Measurements from ENCODE around the gene ACTN4.
A peak's percentile ranks its signal among the peaks of the same experiment; 100 is the strongest.

ACTN4 gene

GRCh38 chr19:38693380-38694223 is 46.2 kb downstream of the ACTN4 start:
- Histone ChIP-seq H3K4me3 (ENCODE audit: low read length) (peak overlapping the region; percentile 13), H3K27me3 (ENCODE audit: control insufficient read depth, insufficient read depth, low read length) (no peaks in the 10 kb centered on the region), H3K9ac (ENCODE audit: low read depth, low read length) (peak overlapping the region; percentile 68), H3K4me1 (ENCODE audit: control insufficient read depth, insufficient read depth, low read length) (peaks cover 61% of the 10 kb centered on the region), H3K9me3 (replicated peaks; ENCODE audit: low read length) (no peaks in the 10 kb centered on the region), H3K36me3 (ENCODE audit: insufficient read depth, low read length) (peaks cover 59% of the 10 kb centered on the region), H3K4me2 (ENCODE audit: low read length) (peak overlapping the region; percentile 38)

GRCh38 chr19:38695317-38695683 is 47.9 kb downstream of the ACTN4 start:
- H3K36me3 ChIP-seq (ENCODE audit: insufficient read depth, low read length), result peaks cover 56% of the 10 kb centered on the region
- H3K4me1 ChIP-seq (ENCODE audit: control insufficient read depth, insufficient read depth, low read length), result peaks cover 55% of the 10 kb centered on the region
- H3K27me3 ChIP-seq (ENCODE audit: control insufficient read depth, insufficient read depth, low read length), result no peaks in the 10 kb centered on the region
- H3K4me2 ChIP-seq (ENCODE audit: low read length), result no peak overlapping the region
- H3K9ac ChIP-seq (ENCODE audit: low read depth, low read length), result no peak overlapping the region
- H3K4me3 ChIP-seq (ENCODE audit: low read length), result no peak overlapping the region
- no peaks in the 10 kb centered on the region for H3K9me3 ChIP-seq (replicated peaks; ENCODE audit: low read length)

GRCh38 chr19:38695832-38696728 is 48.6 kb downstream of the ACTN4 start:
- H3K27me3 ChIP-seq (ENCODE audit: control insufficient read depth, insufficient read depth, low read length), result no peaks in the 10 kb centered on the region
- H3K4me1 ChIP-seq (ENCODE audit: control insufficient read depth, insufficient read depth, low read length), result peaks cover 57% of the 10 kb centered on the region
- H3K36me3 ChIP-seq (ENCODE audit: insufficient read depth, low read length), result peaks cover 60% of the 10 kb centered on the region
- no peak overlapping the region for H3K9ac ChIP-seq (ENCODE audit: low read depth, low read length)
- H3K4me3 ChIP-seq (ENCODE audit: low read length), result no peak overlapping the region
- no peaks in the 10 kb centered on the region for H3K9me3 ChIP-seq (replicated peaks; ENCODE audit: low read length)
- no peak overlapping the region for H3K4me2 ChIP-seq (ENCODE audit: low read length)

- no peaks in the 10 kb centered on the region for H3K9me3 ChIP-seq (replicated peaks; ENCODE audit: low read length)
- H3K4me3 ChIP-seq (ENCODE audit: low read length), result no peak overlapping the region
- H3K36me3 ChIP-seq (ENCODE audit: insufficient read depth, low read length), result peaks cover 66% of the 10 kb centered on the region
- no peaks in the 10 kb centered on the region for H3K27me3 ChIP-seq (ENCODE audit: control insufficient read depth, insufficient read depth, low read length)
- H3K9ac ChIP-seq (ENCODE audit: low read depth, low read length), result no peak overlapping the region
- no peak overlapping the region for H3K4me2 ChIP-seq (ENCODE audit: low read length)
- peaks cover 58% of the 10 kb centered on the region for H3K4me1 ChIP-seq (ENCODE audit: control insufficient read depth, insufficient read depth, low read length)
These were observed 49.2 kb downstream of the ACTN4 start for GRCh38 chr19:38696729-38697055.

- H3K9me3 ChIP-seq (replicated peaks; ENCODE audit: low read length), result no peaks in the 10 kb centered on the region
- peaks cover 58% of the 10 kb centered on the region for H3K4me1 ChIP-seq (ENCODE audit: control insufficient read depth, insufficient read depth, low read length)
- no peak overlapping the region for H3K9ac ChIP-seq (ENCODE audit: low read depth, low read length)
- H3K36me3 ChIP-seq (ENCODE audit: insufficient read depth, low read length), result peaks cover 70% of the 10 kb centered on the region
- H3K27me3 ChIP-seq (ENCODE audit: control insufficient read depth, insufficient read depth, low read length), result no peaks in the 10 kb centered on the region
- H3K4me3 ChIP-seq (ENCODE audit: low read length), result no peak overlapping the region
- H3K4me2 ChIP-seq (ENCODE audit: low read length), result no peak overlapping the region
These were observed 49.7 kb downstream of the ACTN4 start for GRCh38 chr19:38697197-38697596.

GRCh38 chr19:38697641-38698071 is 50.2 kb downstream of the ACTN4 start:
- Histone ChIP-seq H3K4me3 (ENCODE audit: low read length) (no peak overlapping the region), H3K9ac (ENCODE audit: low read depth, low read length) (no peak overlapping the region), H3K4me2 (ENCODE audit: low read length) (no peak overlapping the region), H3K4me1 (ENCODE audit: control insufficient read depth, insufficient read depth, low read length) (peaks cover 58% of the 10 kb centered on the region), H3K9me3 (replicated peaks; ENCODE audit: low read length) (no peaks in the 10 kb centered on the region), H3K36me3 (ENCODE audit: insufficient read depth, low read length) (peaks cover 70% of the 10 kb centered on the region), H3K27me3 (ENCODE audit: control insufficient read depth, insufficient read depth, low read length) (no peaks in the 10 kb centered on the region)

- H3K9me3 ChIP-seq (replicated peaks; ENCODE audit: low read length), result no peaks in the 10 kb centered on the region
- peaks cover 51% of the 10 kb centered on the region for H3K4me1 ChIP-seq (ENCODE audit: control insufficient read depth, insufficient read depth, low read length)
- no peak overlapping the region for H3K4me2 ChIP-seq (ENCODE audit: low read length)
- peaks cover 71% of the 10 kb centered on the region for H3K36me3 ChIP-seq (ENCODE audit: insufficient read depth, low read length)
- no peak overlapping the region for H3K9ac ChIP-seq (ENCODE audit: low read depth, low read length)
- no peak overlapping the region for H3K4me3 ChIP-seq (ENCODE audit: low read length)
- no peaks in the 10 kb centered on the region for H3K27me3 ChIP-seq (ENCODE audit: control insufficient read depth, insufficient read depth, low read length)
These were observed 51.0 kb downstream of the ACTN4 start for GRCh38 chr19:38698225-38699026.

- Histone ChIP-seq H3K9me3 (replicated peaks; ENCODE audit: low read length) (no peaks in the 10 kb centered on the region), H3K9ac (ENCODE audit: low read depth, low read length) (no peak overlapping the region), H3K27me3 (ENCODE audit: control insufficient read depth, insufficient read depth, low read length) (no peaks in the 10 kb centered on the region), H3K4me1 (ENCODE audit: control insufficient read depth, insufficient read depth, low read length) (peaks cover 46% of the 10 kb centered on the region), H3K36me3 (ENCODE audit: insufficient read depth, low read length) (peaks cover 77% of the 10 kb centered on the region), H3K4me2 (ENCODE audit: low read length) (no peak overlapping the region), H3K4me3 (ENCODE audit: low read length) (no peak overlapping the region)
These were observed 51.5 kb downstream of the ACTN4 start for GRCh38 chr19:38699027-38699346.

GRCh38 chr19:38699647-38700349 is 52.3 kb downstream of the ACTN4 start:
- H3K36me3 ChIP-seq (ENCODE audit: insufficient read depth, low read length), result peaks cover 81% of the 10 kb centered on the region
- no peak overlapping the region for H3K9ac ChIP-seq (ENCODE audit: low read depth, low read length)
- H3K4me2 ChIP-seq (ENCODE audit: low read length), result no peak overlapping the region
- no peak overlapping the region for H3K4me3 ChIP-seq (ENCODE audit: low read length)
- H3K9me3 ChIP-seq (replicated peaks; ENCODE audit: low read length), result no peaks in the 10 kb centered on the region
- peaks cover 37% of the 10 kb centered on the region for H3K4me1 ChIP-seq (ENCODE audit: control insufficient read depth, insufficient read depth, low read length)
- no peaks in the 10 kb centered on the region for H3K27me3 ChIP-seq (ENCODE audit: control insufficient read depth, insufficient read depth, low read length)

GRCh38 chr19:38700350-38700901 is 53.0 kb downstream of the ACTN4 start:
- Histone ChIP-seq H3K4me3 (ENCODE audit: low read length) (no peak overlapping the region), H3K9me3 (replicated peaks; ENCODE audit: low read length) (no peaks in the 10 kb centered on the region), H3K9ac (ENCODE audit: low read depth, low read length) (no peak overlapping the region), H3K4me2 (ENCODE audit: low read length) (no peak overlapping the region), H3K36me3 (ENCODE audit: insufficient read depth, low read length) (peaks cover 81% of the 10 kb centered on the region), H3K27me3 (ENCODE audit: control insufficient read depth, insufficient read depth, low read length) (no peaks in the 10 kb centered on the region), H3K4me1 (ENCODE audit: control insufficient read depth, insufficient read depth, low read length) (peaks cover 31% of the 10 kb centered on the region)
